H1 (cell line): ENCODE results near the gene AKAP4. TPM values are rescaled to one million over a fixed set of nuclear protein-coding genes. Genes with fewer than 3 reads are reported as not detected.

Experiments used
- CTCF ChIA-PET: fragments of 300-600 bp; sonication (Branson Sonifier 250); formaldehyde crosslinking; loops from one replicate; lab custom pipeline; 2021; ENCODE audit not compliant: partially characterized antibody; lab: Charles Lee
- POLR2A ChIA-PET: fragments of 300-600 bp; sonication (Branson Sonifier 250); formaldehyde crosslinking; loops from one replicate; lab custom pipeline; 2021; ENCODE audit warnings: inconsistent platforms; ENCODE audit not compliant: partially characterized antibody; lab: Charles Lee
- DNase-seq, 2 experiments: peaks; one replicate each; pipeline versions ENCODE4 v3.0.0 to v3.0.0-alpha.2; 2010 to 2022; ENCODE audit warnings: low spot score in 2 of 2, low read depth in 1 of 2, mixed read lengths in 1 of 2
- FAIRE-seq: peaks from 2 replicates; lab custom pipeline; 2011; peaks lifted over from hg19 to GRCh38; lab: Jason Lieb, UNC
- H2AFZ ChIP-seq: 2 replicates; pipeline ENCODE4 v1.8.1; 2012; ENCODE audit warnings: low read length, inconsistent platforms
- H2AK5ac ChIP-seq: 2 replicates; pipeline ENCODE4 v1.6.1; 2013; ENCODE audit warnings: low read depth, low read length
- H2BK120ac ChIP-seq: replicated peaks from 2 replicates; pipeline ENCODE3; 2013; ENCODE audit warnings: low read depth, low read length, inconsistent platforms
- H2BK12ac ChIP-seq: 2 replicates; pipeline ENCODE4 v1.6.1; 2013; ENCODE audit warnings: low read depth, low read length
- H2BK15ac ChIP-seq: 2 replicates; pipeline ENCODE4 v1.6.1; 2013; ENCODE audit warnings: low read length
- H2BK20ac ChIP-seq: 2 replicates; pipeline ENCODE4 v1.6.1; 2013; ENCODE audit warnings: low read length
- H2BK5ac ChIP-seq: 2 replicates; pipeline ENCODE4 v1.6.1; 2013; ENCODE audit warnings: low read depth, low read length
- H3K14ac ChIP-seq: 2 replicates; pipeline ENCODE4 v1.6.1; 2013; ENCODE audit warnings: inconsistent platforms; ENCODE audit not compliant: insufficient read length
- H3K18ac ChIP-seq: 2 replicates; pipeline ENCODE4 v1.6.1; 2013; ENCODE audit warnings: low read length; ENCODE audit errors: extremely low read depth
- H3K23ac ChIP-seq: 2 replicates; pipeline ENCODE4 v1.6.1; 2013; ENCODE audit warnings: inconsistent platforms; ENCODE audit not compliant: insufficient read length
- H3K23me2 ChIP-seq: 2 replicates; pipeline ENCODE4 v1.6.1; 2013; ENCODE audit warnings: low read depth, low read length
- H3K27ac ChIP-seq: 2 replicates; pipeline ENCODE4 v1.6.1; 2011; ENCODE audit warnings: low read depth, low read length, inconsistent platforms
- H3K27me3 ChIP-seq, 4 experiments: replicated peaks in 1 of 4; 1 replicate in 1 of 4; 2 replicates in 3 of 4; pipeline versions ENCODE4 v1.6.1 to v1.8.1; 2011 to 2013; ENCODE audit warnings: low read length in 3 of 4, mild to moderate bottlenecking in 3 of 4, inconsistent platforms in 2 of 4, mixed read lengths in 2 of 4, moderate library complexity in 1 of 4; ENCODE audit not compliant: control insufficient read depth in 3 of 4, insufficient read depth in 3 of 4; ENCODE audit errors: extremely low read depth in 1 of 4
- H3K36me3 ChIP-seq, 4 experiments: 2 replicates each; pipeline versions ENCODE4 v1.6.1 to v1.8.1; 2011 to 2013; ENCODE audit warnings: mild to moderate bottlenecking in 4 of 4, low read length in 3 of 4, moderate library complexity in 2 of 4, control low read depth in 1 of 4, inconsistent platforms in 1 of 4; ENCODE audit not compliant: insufficient read depth in 4 of 4, control insufficient read depth in 2 of 4
- H3K4ac ChIP-seq: replicated peaks from 2 replicates; pipeline ENCODE3; 2013; ENCODE audit warnings: low read length, low read depth, mixed read lengths, inconsistent platforms; ENCODE audit not compliant: insufficient read length
- H3K4me1 ChIP-seq, 4 experiments: replicated peaks in 1 of 4; 1 replicate in 1 of 4; 2 replicates in 3 of 4; pipeline versions ENCODE4 v1.6.1 to v1.8.1; 2011 to 2013; ENCODE audit warnings: low read length in 3 of 4, inconsistent platforms in 2 of 4, mixed read lengths in 1 of 4; ENCODE audit not compliant: insufficient read depth in 4 of 4, control insufficient read depth in 3 of 4
- H3K4me2 ChIP-seq, 2 experiments: 2 replicates each; pipeline versions ENCODE4 v1.6.1 to v1.8.1; 2011 to 2013; ENCODE audit warnings: low read depth in 2 of 2, low read length in 2 of 2, control low read depth in 1 of 2, inconsistent platforms in 1 of 2, mild to moderate bottlenecking in 1 of 2; ENCODE audit not compliant: insufficient read depth in 1 of 2
- H3K4me3 ChIP-seq, 4 experiments: fragments of 200-600, 300-600 bp in 1 of 4; sonication (generic), shearing (Covaris generic), sonication (Bioruptor Twin) in 1 of 4; 2 replicates each; pipeline versions ENCODE4 v1.5.1 to v1.8.1; 2011 to 2016; ENCODE audit warnings: low read length in 4 of 4, low read depth in 3 of 4, control low read depth in 2 of 4, inconsistent platforms in 2 of 4, mild to moderate bottlenecking in 2 of 4, mixed read lengths in 1 of 4, moderate library complexity in 1 of 4; ENCODE audit not compliant: insufficient read depth in 2 of 4; ENCODE audit errors: extremely low read depth in 1 of 4
- H3K56ac ChIP-seq: replicated peaks from 2 replicates; pipeline ENCODE3; 2013; ENCODE audit warnings: low read depth, mild to moderate bottlenecking, mixed read lengths, low read length, inconsistent platforms; ENCODE audit not compliant: insufficient read length
- H3K79me1 ChIP-seq: 2 replicates; pipeline ENCODE4 v1.6.1; 2013; ENCODE audit warnings: low read depth, low read length, control low read depth
- H3K79me2 ChIP-seq, 2 experiments: 2 replicates each; pipeline versions ENCODE4 v1.6.1 to v1.8.1; 2012 to 2013; ENCODE audit warnings: low read length in 2 of 2, mild to moderate bottlenecking in 2 of 2, inconsistent platforms in 1 of 2; ENCODE audit not compliant: insufficient read depth in 2 of 2, control insufficient read depth in 1 of 2
- H3K9ac ChIP-seq, 4 experiments: replicated peaks in 1 of 4; 1 replicate in 1 of 4; 2 replicates in 3 of 4; pipeline versions ENCODE4 v1.6.1 to v1.8.1; 2011 to 2013; ENCODE audit warnings: low read depth in 3 of 4, low read length in 3 of 4, control low read depth in 2 of 4, mild to moderate bottlenecking in 2 of 4, moderate library complexity in 2 of 4, inconsistent platforms in 1 of 4; ENCODE audit errors: extremely low read depth in 1 of 4
- H3K9me3 ChIP-seq, 2 experiments: 2 replicates each; pipeline versions ENCODE4 v1.6.1 to v1.8.1; 2012 to 2013; ENCODE audit warnings: mild to moderate bottlenecking in 2 of 2, moderate library complexity in 2 of 2, control low read depth in 1 of 2, inconsistent platforms in 1 of 2, low read depth in 1 of 2, low read length in 1 of 2, mixed read lengths in 1 of 2; ENCODE audit not compliant: insufficient read depth in 2 of 2
- H4K20me1 ChIP-seq, 2 experiments: replicated peaks in 1 of 2; 2 replicates each; pipeline versions ENCODE3 to v1.8.1; 2011 to 2013; ENCODE audit warnings: inconsistent platforms in 2 of 2, low read length in 2 of 2, mild to moderate bottlenecking in 1 of 2; ENCODE audit not compliant: insufficient read depth in 2 of 2, control insufficient read depth in 1 of 2
- H4K5ac ChIP-seq: 2 replicates; pipeline ENCODE4 v1.6.1; 2013; ENCODE audit warnings: low read length, low read depth, mixed read lengths, inconsistent platforms; ENCODE audit not compliant: insufficient read length
- H4K8ac ChIP-seq: 2 replicates; pipeline ENCODE4 v1.8.0; 2013; ENCODE audit warnings: mild to moderate bottlenecking, moderate library complexity, low read length, inconsistent platforms; ENCODE audit not compliant: insufficient read depth; ENCODE audit errors: extremely low read depth
- H4K91ac ChIP-seq: replicated peaks from 2 replicates; pipeline ENCODE3; 2013; ENCODE audit warnings: low read length, mixed read lengths, inconsistent platforms; ENCODE audit not compliant: insufficient read length
- BCL11A ChIP-seq, 2 experiments: IDR thresholded peaks; one replicate each; pipeline ENCODE4 v1.6.1; 2011; ENCODE audit warnings: low read depth in 2 of 2, low read length in 2 of 2, mild to moderate bottlenecking in 2 of 2
- POU5F1 ChIP-seq: IDR thresholded peaks from 2 replicates; pipeline ENCODE4 v1.6.1; 2011; ENCODE audit warnings: low read depth, mild to moderate bottlenecking, low read length, moderate library complexity
- WGBS, 2 experiments: shearing (Covaris generic) in 1 of 2; methylation state at CpG; one replicate each; pipeline versions ENCODE4 v1.1.6 to v1.1.7; 2013 to 2015; ENCODE audit warnings: low lambda C conversion rate in 2 of 2, mixed read lengths in 2 of 2, inconsistent platforms in 1 of 2, low coverage in 1 of 2, missing lambda C conversion rate in 1 of 2; ENCODE audit not compliant: insufficient replicate concordance in 2 of 2, insufficient coverage in 1 of 2, insufficient read length in 1 of 2; ENCODE audit errors: extremely low coverage in 1 of 2, missing lambda C conversion rate in 1 of 2; 5-methylcytosine and 5-hydroxymethylcytosine counted together
- polyA plus RNA-seq, 7 experiments: library from polyadenylated mRNA; depleted of rRNA in 3 of 7; stranded (reverse) in 5 of 7; unstranded in 2 of 7; fragments of >200 nt in 5 of 7; fragments of 200-250 nt in 2 of 7; gene quantifications; 1 replicate in 5 of 7; 2 replicates in 1 of 7; 4 replicates in 1 of 7; pipeline versions ENCODE4 v1.2.1 to v1.2.3, GENCODE V29; 2011 to 2013; ENCODE audit warnings: missing spikeins in 2 of 7, mixed read lengths in 2 of 7
- total RNA-seq: library from RNA; stranded (reverse); fragmentation: NEBNext Ultra II Directional; extraction: Animal tissue kit (Norgen Biotek cat#: 25700); gene quantifications from 2 replicates; pipeline ENCODE4 v1.2.1, GENCODE V29; 2021

AKAP4 gene
- total and polyA plus RNA-seq, 2 of the 8 experiments (the other 6 are each of a cell fraction or from before 2014, with no cell fraction given): not detected

- Histone ChIP-seq H3K4ac (no peak overlapping the region), H2AFZ (no peak overlapping the region), H3K4me2 (no peak overlapping the region), H4K5ac (no peak overlapping the region), H3K18ac (no peak overlapping the region), H3K23me2 (no peaks in the 10 kb centered on the region), H2BK5ac (no peak overlapping the region), H3K79me1 (no peaks in the 10 kb centered on the region), H4K91ac (no peak overlapping the region), H3K79me2 (no peaks in the 10 kb centered on the region), H2BK20ac (no peak overlapping the region), H3K9ac (no peak overlapping the region), H4K8ac (no peak overlapping the region), H3K9me3 (no peaks in the 10 kb centered on the region), H3K23ac (no peak overlapping the region), H3K36me3 (no peaks in the 10 kb centered on the region), H3K56ac (no peak overlapping the region), H2BK12ac (no peak overlapping the region), H2AK5ac (no peak overlapping the region), H2BK120ac (no peak overlapping the region), H3K27me3 (no peaks in the 10 kb centered on the region), H4K20me1 (no peaks in the 10 kb centered on the region), H3K27ac (no peak overlapping the region), H2BK15ac (no peak overlapping the region), H3K4me1 (peaks cover 0 to 4% (median 1%) of the 10 kb centered on the region in 4 experiments; a peak in 4 of 7 replicates), H3K14ac (no peak overlapping the region), H3K4me3 (no peak overlapping the region)
- TF ChIP-seq BCL11A (IDR thresholded peaks at IDR 0.05; ENCODE audit: low read depth in 2 of 2, low read length in 2 of 2) (no peak), POU5F1 (no peak)
- FAIRE-seq (no peak), DNase-seq (no peak)
- POLR2A ChIA-PET: no interaction called here
- WGBS, 2 experiments: 90% methylated on average over 3 of the region's 3 CpGs; no CpG with 5 or more reads in 1 of the 2 experiments
- CTCF ChIA-PET: interaction anchor here (1.1 to 2.0 kb wide), 2 partner anchors 99 to 102 kb away, joined by 4 to 15 read pairs; no protein-coding TSS in a partner anchor
Observed at GRCh38 chrX:50202539-50202938, 1.7 kb upstream of the AKAP4 start.
